ENCODE measurements around the gene SIK3.

The SIK3 gene

GRCh38 chr11:117057727-117058126 lies 40.5 kb downstream of the SIK3 start:
- Histone ChIP-seq H3K36me3 (ENCODE audit: insufficient read depth) (no peaks in the 10 kb centered on the region), H4K20me1 (ENCODE audit: insufficient read depth) (no peaks in the 10 kb centered on the region), H3K27me3 (ENCODE audit: insufficient read depth, low read depth) (no peaks in the 10 kb centered on the region), H3K4me2 (no peak overlapping the region; the same call in 1 of the 2 replicates), H3K27ac (no peak overlapping the region), H3K4me3 (IDR thresholded peaks at IDR 0.05; ENCODE audit: insufficient read depth, low read depth, low read length) (no peak overlapping the region), H3K9ac (no peak overlapping the region), H3K79me2 (ENCODE audit: insufficient read depth, low read depth) (peaks cover 41% of the 10 kb centered on the region), H2AFZ (ENCODE audit: low read depth) (no peak overlapping the region), H3K4me1 (ENCODE audit: low read depth, poor library complexity, severe bottlenecking) (peaks cover 37% of the 10 kb centered on the region)
- no peak for TF ChIP-seq CTCF (conservative IDR thresholded peaks at IDR 0.05; ENCODE audit: low read depth, low read length)

- no peaks in the 10 kb centered on the region for H3K36me3 ChIP-seq (ENCODE audit: insufficient read depth)
- no peak for TF ChIP-seq CTCF (conservative IDR thresholded peaks at IDR 0.05; ENCODE audit: low read depth, low read length)
- H3K9ac ChIP-seq: no peak overlapping the region
- peaks cover 33% of the 10 kb centered on the region for H3K4me1 ChIP-seq (ENCODE audit: low read depth, poor library complexity, severe bottlenecking)
- no peak overlapping the region for H3K4me3 ChIP-seq (IDR thresholded peaks at IDR 0.05; ENCODE audit: insufficient read depth, low read depth, low read length)
- no peak overlapping the region for H2AFZ ChIP-seq (ENCODE audit: low read depth)
- H3K27ac ChIP-seq: no peak overlapping the region
- peaks cover 36% of the 10 kb centered on the region for H3K79me2 ChIP-seq (ENCODE audit: insufficient read depth, low read depth)
- no peaks in the 10 kb centered on the region for H3K27me3 ChIP-seq (ENCODE audit: insufficient read depth, low read depth)
- no peak overlapping the region for H3K4me2 ChIP-seq
- H4K20me1 ChIP-seq (ENCODE audit: insufficient read depth): no peaks in the 10 kb centered on the region
Observed at GRCh38 chr11:117057317-117057716, 40.9 kb downstream of the SIK3 start.

- no peaks in the 10 kb centered on the region for H3K27me3 ChIP-seq (ENCODE audit: insufficient read depth, low read depth)
- H4K20me1 ChIP-seq (ENCODE audit: insufficient read depth): no peaks in the 10 kb centered on the region
- no peak for TF ChIP-seq CTCF (conservative IDR thresholded peaks at IDR 0.05; ENCODE audit: low read depth, low read length)
- no peak overlapping the region for H3K9ac ChIP-seq
- H3K27ac ChIP-seq: no peak overlapping the region
- peaks cover 18% of the 10 kb centered on the region; the same call in 1 of the 2 replicates for H3K79me2 ChIP-seq (ENCODE audit: insufficient read depth, low read depth)
- H3K36me3 ChIP-seq (ENCODE audit: insufficient read depth): no peaks in the 10 kb centered on the region
- H2AFZ ChIP-seq (ENCODE audit: low read depth): no peak overlapping the region
- H3K4me2 ChIP-seq: no peak overlapping the region
- H3K4me3 ChIP-seq (IDR thresholded peaks at IDR 0.05; ENCODE audit: insufficient read depth, low read depth, low read length): no peak overlapping the region
- H3K4me1 ChIP-seq (ENCODE audit: low read depth, poor library complexity, severe bottlenecking): peaks cover 23% of the 10 kb centered on the region
Observed at GRCh38 chr11:117055469-117055868, 42.8 kb downstream of the SIK3 start.

- no peak for TF ChIP-seq CTCF (conservative IDR thresholded peaks at IDR 0.05; ENCODE audit: low read depth, low read length)
- H3K79me2 ChIP-seq (ENCODE audit: insufficient read depth, low read depth): peaks cover 9% of the 10 kb centered on the region; the same call in 1 of the 2 replicates
- H3K4me3 ChIP-seq (IDR thresholded peaks at IDR 0.05; ENCODE audit: insufficient read depth, low read depth, low read length): no peak overlapping the region
- H2AFZ ChIP-seq (ENCODE audit: low read depth): no peak overlapping the region
- no peak overlapping the region for H3K4me2 ChIP-seq
- H3K9ac ChIP-seq: no peak overlapping the region
- no peaks in the 10 kb centered on the region for H4K20me1 ChIP-seq (ENCODE audit: insufficient read depth)
- no peaks in the 10 kb centered on the region for H3K27me3 ChIP-seq (ENCODE audit: insufficient read depth, low read depth)
- peaks cover 15% of the 10 kb centered on the region for H3K4me1 ChIP-seq (ENCODE audit: low read depth, poor library complexity, severe bottlenecking)
- no peaks in the 10 kb centered on the region for H3K36me3 ChIP-seq (ENCODE audit: insufficient read depth)
- H3K27ac ChIP-seq: no peak overlapping the region
Observed at GRCh38 chr11:117054382-117054781, 43.8 kb downstream of the SIK3 start.
